Omental fat pad (tissue), 4 donors: ENCODE data around the gene DOCK4. TPM values are rescaled to one million over a fixed set of nuclear protein-coding genes. Genes with fewer than 3 reads are reported as not detected.

Source experiments
- ATAC-seq: fragments of 150-250 bp; one replicate; pipeline ENCODE4 v1.9.1; 2016; ENCODE audit warnings: mild to moderate bottlenecking, moderate library complexity; ENCODE audit not compliant: low FRiP score
- DNase-seq: peaks from one replicate; pipeline ENCODE4 v3.0.0-alpha.2; 2019; ENCODE audit warnings: low spot score
- total RNA-seq, 4 donors: library from RNA; depleted of rRNA; stranded (reverse); fragments of >200 nt; gene quantifications; one replicate each; pipeline ENCODE4 v1.1.0, GENCODE V29; 2016
- TF ChIP-seq, protein P1 (sequence below), 3 donors: fragments of 450-650 bp; IDR thresholded peaks; one replicate each; pipeline ENCODE4 v1.5.1; 2016 to 2017; ENCODE audit warnings: antibody characterized with exemption in 3 of 3, mild to moderate bottlenecking in 3 of 3, moderate library complexity in 2 of 3

The DOCK4 gene
- total RNA-seq, 4 donors from 2014 or later = 47.5 to 86.9 (median 59.7) TPM

DNA sequence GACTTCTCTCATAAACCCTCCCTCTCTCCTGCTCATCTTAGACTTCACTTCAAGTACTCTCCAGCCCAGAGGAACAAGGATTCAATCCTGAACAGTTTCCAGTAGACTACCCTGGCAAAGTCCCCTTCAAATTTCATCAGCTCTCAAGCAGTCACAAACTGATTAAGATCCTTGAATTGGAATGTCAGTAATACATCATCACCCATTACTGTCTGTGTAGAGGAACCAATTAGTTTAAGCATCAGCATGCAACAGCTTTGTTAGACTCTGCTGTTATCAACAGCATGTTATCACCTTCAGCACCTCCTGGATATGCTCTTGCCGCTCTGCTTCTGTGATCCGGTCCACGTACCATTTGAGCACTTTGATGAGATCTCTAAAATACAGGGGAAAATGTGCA, 336.9 kb downstream of the DOCK4 start:
- ATAC-seq = no peak
- no peak for DNase-seq
- TF ChIP-seq, protein P1, sequence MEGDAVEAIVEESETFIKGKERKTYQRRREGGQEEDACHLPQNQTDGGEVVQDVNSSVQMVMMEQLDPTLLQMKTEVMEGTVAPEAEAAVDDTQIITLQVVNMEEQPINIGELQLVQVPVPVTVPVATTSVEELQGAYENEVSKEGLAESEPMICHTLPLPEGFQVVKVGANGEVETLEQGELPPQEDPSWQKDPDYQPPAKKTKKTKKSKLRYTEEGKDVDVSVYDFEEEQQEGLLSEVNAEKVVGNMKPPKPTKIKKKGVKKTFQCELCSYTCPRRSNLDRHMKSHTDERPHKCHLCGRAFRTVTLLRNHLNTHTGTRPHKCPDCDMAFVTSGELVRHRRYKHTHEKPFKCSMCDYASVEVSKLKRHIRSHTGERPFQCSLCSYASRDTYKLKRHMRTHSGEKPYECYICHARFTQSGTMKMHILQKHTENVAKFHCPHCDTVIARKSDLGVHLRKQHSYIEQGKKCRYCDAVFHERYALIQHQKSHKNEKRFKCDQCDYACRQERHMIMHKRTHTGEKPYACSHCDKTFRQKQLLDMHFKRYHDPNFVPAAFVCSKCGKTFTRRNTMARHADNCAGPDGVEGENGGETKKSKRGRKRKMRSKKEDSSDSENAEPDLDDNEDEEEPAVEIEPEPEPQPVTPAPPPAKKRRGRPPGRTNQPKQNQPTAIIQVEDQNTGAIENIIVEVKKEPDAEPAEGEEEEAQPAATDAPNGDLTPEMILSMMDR (IDR thresholded peaks at IDR 0.05) = no peak

- no peak for DNase-seq
- no peak for ATAC-seq
- TF ChIP-seq, protein P1 (IDR thresholded peaks at IDR 0.05) = no peak
These were observed 338.8 kb downstream of the DOCK4 start for GRCh38 chr7:111867348-111867931.

GRCh38 chr7:111866787-111867186, 339.4 kb downstream of the DOCK4 start:
- no peak for ATAC-seq
- no peak for DNase-seq

GRCh38 chr7:111865430-111865829, 340.8 kb downstream of the DOCK4 start:
- TF ChIP-seq, protein P1 (IDR thresholded peaks at IDR 0.05) = no peak
- ATAC-seq = no peak
- no peak for DNase-seq

More at GRCh38 chr7:111866787-111867186, 339.4 kb downstream of the DOCK4 start:
- TF ChIP-seq, protein P1 (IDR thresholded peaks at IDR 0.05) = no peak

GRCh38 chr7:111864291-111864976, 341.8 kb downstream of the DOCK4 start:
- DNase-seq = no peak
- no peak for ATAC-seq

DNA sequence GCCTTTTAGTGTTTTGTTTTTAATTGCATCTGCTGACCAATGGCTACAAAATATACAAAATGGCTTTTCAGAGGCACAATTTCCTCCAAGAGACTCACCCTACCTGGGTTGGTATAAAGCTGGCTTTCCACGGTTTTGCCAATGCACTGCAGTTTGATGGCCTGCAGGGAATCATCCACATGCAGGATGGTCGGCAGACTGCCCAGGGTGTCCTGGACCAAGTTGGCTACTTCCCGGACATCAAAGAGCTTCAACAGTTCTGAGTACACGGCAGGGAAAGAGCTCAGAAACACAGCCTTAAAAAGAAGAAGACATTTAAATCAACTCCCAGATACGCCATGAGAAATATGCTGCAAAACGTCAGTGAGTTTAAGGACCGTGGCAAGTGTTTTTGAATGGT, 342.9 kb downstream of the DOCK4 start:
- DNase-seq (no peak), ATAC-seq (no peak)
- TF ChIP-seq, protein P1 (IDR thresholded peaks at IDR 0.05) = no peak

More at GRCh38 chr7:111864291-111864976, 341.8 kb downstream of the DOCK4 start:
- TF ChIP-seq, protein P1 (IDR thresholded peaks at IDR 0.05) = no peak

- ATAC-seq (no peak), DNase-seq (no peak)
- TF ChIP-seq, protein P1 (IDR thresholded peaks at IDR 0.05) = no peak
These were observed 346.0 kb downstream of the DOCK4 start for GRCh38 chr7:111860248-111860647.
